Measurements from ENCODE around the gene APBB2. TPM values are rescaled to one million over a fixed set of nuclear protein-coding genes. Genes with fewer than 3 reads are reported as not detected.
"Not testable (repeated sequence)": the region's sequence is repeated elsewhere in the genome, so short reads cannot be mapped to it uniquely, and the experiment has no call there.

Gene APBB2
- total and polyA plus RNA-seq, 4 donors, result 22.7 to 101 (median 64.4) TPM

DNA sequence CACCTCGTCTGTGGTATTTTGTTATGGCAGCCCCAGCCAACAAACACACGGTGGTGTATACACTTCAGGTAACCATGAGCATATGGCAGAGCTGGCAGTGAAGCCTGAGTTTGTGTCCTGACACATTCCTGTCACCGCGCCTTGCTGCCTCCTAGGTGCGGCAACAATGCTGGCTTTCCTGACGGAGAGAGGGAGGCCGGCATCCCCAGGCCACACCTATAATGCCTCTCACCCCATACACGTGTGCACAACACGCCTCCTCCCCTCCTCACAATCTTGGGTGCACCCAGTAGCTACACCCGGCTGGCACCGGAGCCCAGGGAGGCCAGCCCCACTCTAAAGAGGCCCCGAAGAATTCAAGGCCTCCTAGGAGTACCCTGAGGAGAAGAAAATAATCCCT lies 306.0 kb downstream of the APBB2 start:
- intact Hi-C loops (cut with DNase I), result loop anchor here (1.0 to 5.0 kb wide), 2 partner anchors 16 to 309 kb away; no protein-coding TSS in a partner anchor
- Histone ChIP-seq H3K4me1 (ENCODE audit: control insufficient read depth in 1 of 2, insufficient read depth in 2 of 2, low read length in 2 of 2) (peaks cover 0 to 3% of the 10 kb centered on the region in 2 donors), H3K9me3 (ENCODE audit: control insufficient read depth, low read length) (no peaks in the 10 kb centered on the region), H3K4me3 (ENCODE audit: low read length in 2 of 2) (no peak overlapping the region), H3K36me3 (ENCODE audit: control insufficient read depth in 1 of 2, insufficient read depth in 2 of 2, low read length in 1 of 2) (no peaks in the 10 kb centered on the region), H3K27me3 (ENCODE audit: control insufficient read depth in 1 of 2, insufficient read depth in 2 of 2, low read length in 1 of 2) (peaks cover 0 to 1% of the 10 kb centered on the region in 2 donors), H3K27ac (ENCODE audit: low read depth in 1 of 2, low read length in 2 of 2) (peak overlapping the region; percentile 62 to 97)
- DNase-seq (no peak), ATAC-seq (ENCODE audit: low FRiP score) (no peak)
- WGBS, 2 donors, result 32 to 35% methylated on average over 12 of the region's 12 CpGs

DNA sequence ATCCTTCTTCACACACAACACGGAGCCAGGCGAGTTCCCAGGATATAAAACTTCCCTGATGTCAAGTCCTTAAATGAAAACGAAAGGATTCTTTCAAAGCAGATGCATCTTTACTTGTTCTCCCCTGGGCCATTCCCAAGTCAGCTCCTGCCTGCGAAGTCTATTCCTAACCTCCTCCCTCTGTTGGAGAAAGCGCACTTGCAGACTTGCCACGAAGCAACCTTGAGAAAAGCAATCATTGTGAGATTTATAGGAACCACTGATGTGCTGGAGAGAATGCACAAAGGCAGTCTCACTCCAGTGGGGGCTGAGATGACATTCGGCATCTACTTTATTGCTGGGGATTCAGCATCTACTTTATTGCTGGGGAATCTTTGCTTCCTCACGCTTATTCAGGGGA lies 308.9 kb downstream of the APBB2 start:
- no peak overlapping the region for H3K27ac ChIP-seq (ENCODE audit: low read depth in 1 of 2, low read length in 2 of 2)
- no peaks in the 10 kb centered on the region for H3K36me3 ChIP-seq (ENCODE audit: control insufficient read depth in 1 of 2, insufficient read depth in 2 of 2, low read length in 1 of 2)
- 86 to 92% methylated on average over 8 of the region's 8 CpGs for WGBS, 2 donors
- ATAC-seq (ENCODE audit: low FRiP score) (no peak), DNase-seq (no peak)
- peaks cover 0 to 1% of the 10 kb centered on the region in 2 donors for H3K27me3 ChIP-seq (ENCODE audit: control insufficient read depth in 1 of 2, insufficient read depth in 2 of 2, low read length in 1 of 2)
- H3K9me3 ChIP-seq (ENCODE audit: control insufficient read depth, low read length), result no peaks in the 10 kb centered on the region
- H3K4me1 ChIP-seq (ENCODE audit: control insufficient read depth in 1 of 2, insufficient read depth in 2 of 2, low read length in 2 of 2), result peaks cover 0 to 3% of the 10 kb centered on the region in 2 donors
- intact Hi-C loops (cut with DNase I), result loop anchor here in 1 of 2 donors (5.0 kb wide), 1 partner anchor 312 kb away; no protein-coding TSS in a partner anchor
- no peak overlapping the region for H3K4me3 ChIP-seq (ENCODE audit: low read length in 2 of 2)

DNA sequence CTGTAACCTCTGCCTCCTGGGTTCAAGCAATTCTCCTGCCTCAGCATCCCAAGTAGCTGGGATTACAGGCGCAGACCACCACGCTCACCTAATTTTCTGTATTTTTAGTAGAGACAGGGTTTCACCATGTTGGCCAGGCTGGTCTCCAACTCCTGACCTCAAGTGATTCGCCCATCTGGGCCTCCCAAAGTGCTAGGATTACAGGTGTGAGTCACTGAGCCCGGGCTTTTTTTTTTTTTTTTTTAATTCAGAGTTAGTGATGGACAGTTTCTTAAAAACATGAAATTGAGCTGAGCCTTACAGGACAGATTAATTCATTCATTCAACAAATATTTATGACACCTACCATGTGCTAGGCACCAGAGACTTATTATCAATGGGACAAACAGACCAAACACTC lies 313.8 kb downstream of the APBB2 start:
- not testable (repeated sequence) for H3K27ac ChIP-seq (ENCODE audit: low read depth in 1 of 2, low read length in 2 of 2); ATAC-seq (ENCODE audit: low FRiP score); H3K36me3 ChIP-seq (ENCODE audit: control insufficient read depth in 1 of 2, insufficient read depth in 2 of 2, low read length in 1 of 2); H3K9me3 ChIP-seq (ENCODE audit: control insufficient read depth, low read length); H3K4me3 ChIP-seq (ENCODE audit: low read length in 2 of 2); H3K4me1 ChIP-seq (ENCODE audit: control insufficient read depth in 1 of 2, insufficient read depth in 2 of 2, low read length in 2 of 2); H3K27me3 ChIP-seq (ENCODE audit: control insufficient read depth in 1 of 2, insufficient read depth in 2 of 2, low read length in 1 of 2)
- 95 to 97% methylated on average over 4 of the region's 4 CpGs for WGBS, 2 donors
- DNase-seq, result peak in 1 of 2 donors; percentile 34
- intact Hi-C loops (cut with DNase I), result loop anchor here in 1 of 2 donors (5.0 kb wide), 1 partner anchor 43 kb away; no protein-coding TSS in a partner anchor

DNA sequence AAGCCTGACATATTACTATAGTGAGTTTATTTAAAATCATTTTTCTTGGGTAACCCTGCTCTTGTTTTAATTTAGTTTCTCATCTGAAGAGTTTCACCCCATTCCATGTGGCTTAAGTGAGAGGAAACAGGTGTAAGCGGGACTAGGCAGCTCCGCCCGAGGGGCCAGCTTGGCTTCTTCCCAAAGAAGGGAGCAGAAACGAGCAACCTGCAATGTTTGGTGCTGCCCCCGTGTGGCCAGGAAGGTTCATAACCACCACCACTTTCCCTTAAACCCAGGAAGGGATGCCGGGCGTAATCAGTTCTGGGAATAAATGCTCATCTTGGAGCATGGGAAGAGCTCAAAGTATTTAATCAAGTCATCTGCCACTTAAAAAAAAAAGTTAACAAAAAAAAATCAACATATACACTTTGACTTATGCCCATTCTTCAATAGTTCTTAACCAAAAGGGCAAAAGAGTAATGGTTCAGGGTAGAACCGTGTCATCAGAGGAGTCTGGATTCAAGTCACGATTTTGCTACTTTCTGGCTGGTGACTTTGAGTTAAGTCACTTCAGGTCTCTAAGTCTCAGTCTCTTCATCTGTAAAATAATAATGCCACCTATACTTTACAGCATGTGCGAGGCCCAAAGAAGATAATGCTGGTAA lies 316.7 kb downstream of the APBB2 start:
- Histone ChIP-seq H3K27me3 (ENCODE audit: control insufficient read depth in 1 of 2, insufficient read depth in 2 of 2, low read length in 1 of 2) (no peaks in the 10 kb centered on the region), H3K4me3 (ENCODE audit: low read length in 2 of 2) (no peak overlapping the region), H3K4me1 (ENCODE audit: control insufficient read depth in 1 of 2, insufficient read depth in 2 of 2, low read length in 2 of 2) (no peaks in the 10 kb centered on the region), H3K27ac (ENCODE audit: low read depth in 1 of 2, low read length in 2 of 2) (peak overlapping the region in 1 of 2 donors; percentile 48), H3K9me3 (ENCODE audit: control insufficient read depth, low read length) (no peaks in the 10 kb centered on the region), H3K36me3 (ENCODE audit: control insufficient read depth in 1 of 2, insufficient read depth in 2 of 2, low read length in 1 of 2) (peaks cover 0 to 8% of the 10 kb centered on the region in 2 donors)
- intact Hi-C loops (cut with DNase I), result loop anchor here (2.0 to 5.0 kb wide), 5 partner anchors 40 to 160 kb away; no protein-coding TSS in a partner anchor
- ATAC-seq (ENCODE audit: low FRiP score) (peak; percentile 66), DNase-seq (peak; percentile 83 to 94)
- 25 to 28% methylated on average over 10 of the region's 10 CpGs for WGBS, 2 donors

DNA sequence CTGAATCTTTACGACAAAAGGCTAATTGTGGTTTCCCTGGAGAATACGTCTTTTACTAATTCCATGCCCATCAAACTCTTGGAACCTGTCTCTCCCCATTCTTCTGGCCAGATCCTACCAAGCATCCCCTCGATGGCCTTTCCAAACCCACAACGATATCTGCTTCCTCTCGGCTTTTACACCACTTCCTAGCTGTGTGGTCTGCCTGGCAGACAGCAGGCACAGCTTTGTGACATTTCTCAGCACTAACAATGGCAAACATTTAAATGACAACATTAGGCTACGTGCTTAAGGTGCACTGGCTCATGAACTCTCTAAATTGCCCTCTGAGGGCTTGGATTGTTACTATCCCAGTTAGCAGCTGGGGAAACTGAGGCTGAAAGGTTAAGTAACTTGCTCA lies 323.6 kb downstream of the APBB2 start:
- 89 to 92% methylated on average over 6 of the region's 6 CpGs for WGBS, 2 donors
- Histone ChIP-seq H3K27ac (ENCODE audit: low read depth in 1 of 2, low read length in 2 of 2) (no peak overlapping the region), H3K9me3 (ENCODE audit: control insufficient read depth, low read length) (no peaks in the 10 kb centered on the region), H3K27me3 (ENCODE audit: control insufficient read depth in 1 of 2, insufficient read depth in 2 of 2, low read length in 1 of 2) (no peaks in the 10 kb centered on the region), H3K4me1 (ENCODE audit: control insufficient read depth in 1 of 2, insufficient read depth in 2 of 2, low read length in 2 of 2) (no peaks in the 10 kb centered on the region), H3K4me3 (ENCODE audit: low read length in 2 of 2) (no peak overlapping the region), H3K36me3 (ENCODE audit: control insufficient read depth in 1 of 2, insufficient read depth in 2 of 2, low read length in 1 of 2) (peaks cover 0 to 18% of the 10 kb centered on the region in 2 donors)
- intact Hi-C loops (cut with DNase I), result no loop called here
- ATAC-seq (ENCODE audit: low FRiP score) (no peak), DNase-seq (no peak)

DNA sequence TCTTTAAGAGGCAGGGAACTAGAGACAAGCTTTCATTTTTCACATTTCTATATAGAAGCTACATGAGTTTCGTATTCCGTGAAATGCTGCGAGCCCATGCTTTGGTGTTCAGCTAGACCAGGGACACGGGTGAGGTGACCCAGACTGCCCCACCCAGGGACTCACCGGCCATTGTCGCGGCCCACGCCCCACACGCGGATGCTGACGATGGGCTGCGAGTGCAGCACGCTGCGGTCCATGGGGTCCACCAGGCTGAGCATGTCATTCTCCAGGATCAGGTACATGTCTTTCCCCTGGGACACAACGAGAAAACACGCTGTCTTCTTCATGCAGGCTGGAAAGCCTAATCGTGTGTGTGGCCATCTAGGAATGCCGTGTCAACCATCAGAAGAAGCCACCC lies 324.1 kb downstream of the APBB2 start:
- DNase-seq (no peak), ATAC-seq (ENCODE audit: low FRiP score) (no peak)
- intact Hi-C loops (cut with DNase I), result no loop called here
- Histone ChIP-seq H3K27ac (ENCODE audit: low read depth in 1 of 2, low read length in 2 of 2) (no peak overlapping the region), H3K36me3 (ENCODE audit: control insufficient read depth in 1 of 2, insufficient read depth in 2 of 2, low read length in 1 of 2) (peaks cover 0 to 16% of the 10 kb centered on the region in 2 donors), H3K9me3 (ENCODE audit: control insufficient read depth, low read length) (no peaks in the 10 kb centered on the region), H3K4me1 (ENCODE audit: control insufficient read depth in 1 of 2, insufficient read depth in 2 of 2, low read length in 2 of 2) (no peaks in the 10 kb centered on the region), H3K27me3 (ENCODE audit: control insufficient read depth in 1 of 2, insufficient read depth in 2 of 2, low read length in 1 of 2) (no peaks in the 10 kb centered on the region), H3K4me3 (ENCODE audit: low read length in 2 of 2) (no peak overlapping the region)
- WGBS, 2 donors, result 94 to 95% methylated on average over 18 of the region's 18 CpGs

DNA sequence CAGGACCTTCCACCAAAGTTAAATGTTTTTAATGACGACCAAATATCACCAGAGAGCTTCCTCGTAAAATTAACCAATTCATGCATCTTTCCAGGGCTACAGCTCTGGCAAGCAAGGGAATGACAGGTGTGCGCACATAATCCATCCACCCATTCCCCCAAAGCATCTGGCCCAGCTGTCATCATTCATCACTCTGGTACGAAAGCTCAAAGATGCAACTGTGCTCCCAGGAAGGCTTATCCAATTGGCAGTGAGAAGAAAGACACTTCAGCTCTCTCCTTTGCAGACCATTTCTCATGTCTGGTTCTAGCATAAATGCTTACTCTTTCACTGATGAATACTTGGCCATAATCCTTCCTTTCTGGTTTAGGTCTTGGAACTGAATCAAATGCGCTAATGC lies 325.4 kb downstream of the APBB2 start:
- H3K27me3 ChIP-seq (ENCODE audit: control insufficient read depth in 1 of 2, insufficient read depth in 2 of 2, low read length in 1 of 2), result no peaks in the 10 kb centered on the region
- DNase-seq, result no peak

DNA sequence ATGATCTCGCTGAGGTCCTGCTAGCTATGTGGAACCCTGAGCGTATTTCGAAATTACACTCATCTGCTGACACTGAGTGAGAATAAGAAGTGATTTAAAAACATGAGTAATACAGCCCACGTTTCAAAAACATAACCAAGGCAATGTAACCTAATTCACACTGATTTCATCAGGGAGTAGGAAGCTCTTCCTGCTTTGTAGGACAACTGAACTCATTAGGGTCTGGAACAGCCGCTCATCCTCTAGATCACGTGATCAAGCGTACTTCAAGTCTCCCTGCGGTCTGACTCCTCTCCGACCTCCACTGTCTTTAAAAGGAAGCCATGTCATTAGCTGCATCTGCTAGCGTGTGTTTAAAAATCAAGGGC lies 326.6 kb downstream of the APBB2 start:
- H3K4me3 ChIP-seq (ENCODE audit: low read length in 2 of 2), result no peak overlapping the region
- ATAC-seq (ENCODE audit: low FRiP score) (no peak), DNase-seq (no peak)
- intact Hi-C loops (cut with DNase I), result no loop called here
- no peak overlapping the region for H3K27ac ChIP-seq (ENCODE audit: low read depth in 1 of 2, low read length in 2 of 2)
- no peaks in the 10 kb centered on the region for H3K9me3 ChIP-seq (ENCODE audit: control insufficient read depth, low read length)
- peaks cover 0 to 10% of the 10 kb centered on the region in 2 donors for H3K36me3 ChIP-seq (ENCODE audit: control insufficient read depth in 1 of 2, insufficient read depth in 2 of 2, low read length in 1 of 2)
- WGBS, 2 donors, result 83 to 87% methylated on average over 10 of the region's 10 CpGs
- H3K27me3 ChIP-seq (ENCODE audit: control insufficient read depth in 1 of 2, insufficient read depth in 2 of 2, low read length in 1 of 2), result no peaks in the 10 kb centered on the region
- no peaks in the 10 kb centered on the region for H3K4me1 ChIP-seq (ENCODE audit: control insufficient read depth in 1 of 2, insufficient read depth in 2 of 2, low read length in 2 of 2)

More for the DNA sequence above, 325.4 kb downstream of the APBB2 start:
- Histone ChIP-seq H3K27ac (ENCODE audit: low read depth in 1 of 2, low read length in 2 of 2) (no peak overlapping the region), H3K4me3 (ENCODE audit: low read length in 2 of 2) (no peak overlapping the region), H3K36me3 (ENCODE audit: control insufficient read depth in 1 of 2, insufficient read depth in 2 of 2, low read length in 1 of 2) (peaks cover 0 to 15% of the 10 kb centered on the region in 2 donors), H3K9me3 (ENCODE audit: control insufficient read depth, low read length) (no peaks in the 10 kb centered on the region), H3K4me1 (ENCODE audit: control insufficient read depth in 1 of 2, insufficient read depth in 2 of 2, low read length in 2 of 2) (no peaks in the 10 kb centered on the region)
- ATAC-seq (ENCODE audit: low FRiP score), result no peak
- intact Hi-C loops (cut with DNase I), result no loop called here
- 80 to 83% methylated on average over 5 of the region's 5 CpGs for WGBS, 2 donors
